Smooth muscle cell of the pulmonary artery (primary cell): ENCODE results near the gene LTK. TPM values are rescaled to one million over a fixed set of nuclear protein-coding genes. Genes with fewer than 3 reads are reported as not detected.

Experiments used
- total RNA-seq: library from RNA; depleted of rRNA; stranded (reverse); fragments of >200 nt; gene quantifications from 2 replicates; pipeline ENCODE4 v1.2.3, GENCODE V29; 2014

Gene LTK
- 0.07 TPM in 1 of 2 replicates, not detected in the other for total RNA-seq

DNA sequence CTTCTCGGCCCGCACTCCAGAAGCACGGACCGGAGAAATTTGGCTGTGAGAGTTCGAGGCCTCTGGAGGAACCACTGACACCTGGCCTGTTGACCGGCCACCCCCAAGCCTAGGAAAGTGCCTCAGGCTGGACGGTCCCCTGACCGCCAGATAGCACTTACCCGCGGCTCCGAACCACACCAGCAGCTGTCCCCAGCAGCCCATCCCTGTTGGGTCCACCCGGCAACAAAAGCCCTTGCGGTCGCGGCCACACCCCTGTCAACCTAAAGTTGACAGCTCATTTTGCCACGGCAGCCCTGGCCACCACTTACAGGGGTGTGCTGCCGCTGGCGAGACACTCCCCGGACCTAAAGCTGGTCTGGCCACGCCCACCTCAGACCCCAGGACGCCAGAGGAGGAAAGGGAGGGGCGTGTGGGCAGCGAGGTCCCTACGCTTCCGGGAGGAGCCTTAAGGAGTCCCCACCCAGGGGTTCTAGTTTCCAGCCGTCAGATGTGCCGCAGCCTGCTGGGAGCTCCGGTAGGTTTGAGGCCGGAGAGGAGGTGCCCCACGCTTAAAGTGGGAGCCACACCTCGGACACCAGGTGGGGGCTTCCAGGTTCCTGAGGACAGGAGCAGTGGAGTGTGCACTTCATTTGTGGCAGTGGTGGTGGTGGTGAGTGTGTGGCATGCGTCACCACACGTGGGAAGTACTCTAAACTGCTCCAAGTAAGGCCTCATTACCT lies at the start of gene LTK:
Gene LTK, minus strand, starts transcription at position 322 of the 722 bp plus-strand sequence. Its CDS starts 118 bp downstream, at position 204.

DNA sequence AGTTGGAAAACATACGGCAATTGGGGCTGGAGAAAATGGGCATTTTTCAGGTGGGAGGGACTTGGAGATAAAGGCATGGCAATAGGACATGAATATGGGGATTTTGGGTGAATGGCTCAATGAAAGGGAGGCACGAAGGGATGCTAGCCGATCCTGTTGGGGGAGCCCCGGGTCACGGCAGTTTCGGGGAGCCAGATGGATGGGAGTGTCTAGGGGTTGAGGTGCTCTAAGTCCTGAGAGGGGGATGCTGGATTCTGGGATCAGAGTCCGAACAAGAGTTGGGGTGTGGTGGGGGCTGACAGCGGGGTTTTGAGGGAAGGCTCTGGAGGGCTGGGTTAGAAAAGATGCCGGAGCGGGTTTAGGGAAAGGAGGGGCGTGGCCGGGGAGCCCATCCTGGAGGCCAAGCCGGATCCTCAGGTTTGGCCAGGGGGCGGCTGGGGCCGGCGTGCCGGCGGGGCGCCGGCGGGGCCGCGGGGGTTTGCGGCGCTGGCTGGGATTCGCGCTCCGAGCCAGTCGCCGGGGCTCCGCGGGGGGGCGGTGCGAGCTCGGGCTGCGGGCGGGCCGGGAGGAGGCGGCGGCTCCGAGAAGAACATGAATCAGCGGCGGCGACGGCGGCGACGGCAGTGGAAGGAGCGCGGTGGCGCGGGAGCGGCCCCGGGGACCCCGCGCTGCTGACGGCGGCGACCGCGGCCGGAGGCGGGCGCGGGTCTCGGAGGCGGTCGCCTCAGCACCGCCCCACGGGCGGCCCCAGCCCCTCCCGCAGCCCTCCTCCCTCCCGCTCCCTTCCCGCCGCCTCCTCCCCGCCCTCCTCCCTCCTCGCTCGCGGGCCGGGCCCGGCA lies 45.0 kb upstream of the LTK start, which contains the start of gene TYRO3:
Gene TYRO3, plus strand, starts transcription at position 813 of the 839 bp plus-strand sequence. CDS start 46 bp downstream, outside the sequence.

DNA sequence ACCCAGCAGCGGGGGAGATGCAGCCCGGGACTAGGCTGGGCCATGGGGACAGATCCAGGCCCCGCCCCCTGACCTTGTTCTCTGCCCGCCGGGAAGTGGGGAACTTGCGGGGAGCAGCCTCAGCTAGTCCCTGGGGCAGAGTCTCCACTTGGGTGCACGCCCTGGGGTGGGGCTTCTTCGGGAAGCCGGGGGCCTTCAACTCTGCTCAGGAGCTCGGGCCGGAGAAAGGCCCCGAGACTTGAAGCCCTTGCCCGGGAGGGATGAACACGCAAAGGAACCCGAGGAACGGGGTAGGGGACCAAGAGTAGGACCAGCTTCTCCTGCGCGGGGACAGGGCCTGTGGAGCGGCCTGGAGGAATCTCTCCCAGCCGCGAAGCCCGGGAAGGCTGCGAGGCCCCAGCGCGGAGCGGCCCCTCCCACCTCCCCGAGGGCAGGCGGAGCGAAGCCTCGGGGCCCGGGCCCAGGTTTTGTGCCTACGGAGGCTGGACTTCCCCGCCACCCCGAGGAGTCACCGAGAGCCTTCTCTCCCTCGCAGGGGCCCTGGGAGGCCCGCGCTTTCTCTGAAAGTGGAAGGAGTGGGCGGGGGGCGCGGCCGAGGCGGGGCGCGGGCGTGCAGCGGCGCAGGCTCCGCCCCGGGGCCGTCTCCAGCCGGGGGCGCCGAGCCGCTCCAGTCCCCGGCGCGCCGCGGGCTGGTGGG lies 20.3 kb downstream of the LTK start, which contains the start of gene ITPKA:
Gene ITPKA, plus strand, starts transcription at position 670 of the 697 bp plus-strand sequence. CDS start 54 bp downstream, outside the sequence.

Other genes with a start within 250 kb of the LTK start
- gene OIP5, start 181.2 kb downstream of the LTK start, total RNA-seq, result 0.56 and 2.0 TPM in 2 replicates
- 10.1 and 23.7 TPM in 2 replicates for gene NUSAP1, start 180.9 kb downstream of the LTK start, total RNA-seq
- gene NDUFAF1, start 111.3 kb downstream of the LTK start, total RNA-seq, result 16.1 and 19.5 TPM in 2 replicates
- gene RTF1, start 96.7 kb downstream of the LTK start, total RNA-seq, result 12.1 and 13.5 TPM in 2 replicates
- gene ITPKA, start 20.0 kb downstream of the LTK start, total RNA-seq, result 0.76 and 0.91 TPM in 2 replicates
- 25.5 and 30.3 TPM in 2 replicates for gene RPAP1, start 30.4 kb upstream of the LTK start, total RNA-seq
- gene TYRO3, start 45.4 kb upstream of the LTK start, total RNA-seq, result 7.6 and 11.5 TPM in 2 replicates
- 34.6 and 36.2 TPM in 2 replicates for gene MGA, start 146.6 kb upstream of the LTK start, total RNA-seq